HG02642 (cell line): ENCODE data around the gene GNL1.
A peak's percentile ranks its signal among the peaks of the same experiment; 100 is the strongest.

Experiments used
- ATAC-seq: cut with Tn5 transposase; IDR thresholded peaks from one replicate; pipeline ENCODE4 v1.9.1; 2021; ENCODE audit warnings: mild to moderate bottlenecking; ENCODE audit not compliant: unreplicated experiment, poor library complexity

The GNL1 gene

DNA sequence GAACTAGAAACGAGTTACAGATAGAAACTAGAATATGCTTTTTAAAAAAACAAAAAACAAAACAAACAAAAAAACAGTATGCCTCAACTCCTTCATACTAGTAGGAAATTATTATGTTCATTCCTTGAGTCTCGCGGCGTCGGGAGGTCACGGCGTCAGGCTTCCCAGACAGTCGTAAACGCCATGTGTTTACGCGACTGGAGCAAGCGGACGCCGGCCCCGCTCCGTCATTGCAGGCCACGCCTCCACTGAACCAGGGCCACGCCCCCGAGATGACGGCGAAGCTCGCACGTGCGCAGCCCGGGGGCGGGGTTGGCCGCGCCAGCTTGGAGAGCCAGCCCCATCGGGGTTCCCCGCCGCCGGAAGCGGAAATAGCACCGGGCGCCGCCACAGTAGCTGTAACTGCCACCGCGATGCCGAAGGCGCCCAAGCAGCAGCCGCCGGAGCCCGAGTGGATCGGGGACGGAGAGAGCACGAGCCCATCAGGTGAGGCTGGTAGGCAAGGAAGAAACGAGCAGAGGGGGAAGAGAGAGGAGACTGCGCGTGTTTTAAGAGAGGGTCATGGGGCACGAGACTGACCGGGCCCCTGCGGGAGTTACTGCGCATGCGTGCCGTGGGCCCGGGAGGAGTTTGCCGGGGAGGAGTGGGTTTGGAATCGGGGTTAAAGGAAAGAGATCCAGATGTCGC lies 14.9 kb upstream of the GNL1 start, which contains the start of gene ABCF1:
TSS of gene ABCF1 (plus strand) at position 368 of the 687 bp plus-strand sequence. CDS start at position 414, 46 bp downstream.
- ATAC-seq = peak; percentile 96

- ATAC-seq = peak; percentile 26
These were observed 14.4 kb upstream of the GNL1 start for GRCh38 chr6:30570740-30571074.

GRCh38 chr6:30570263-30570662 lies 14.0 kb upstream of the GNL1 start:
- no peak for ATAC-seq

DNA sequence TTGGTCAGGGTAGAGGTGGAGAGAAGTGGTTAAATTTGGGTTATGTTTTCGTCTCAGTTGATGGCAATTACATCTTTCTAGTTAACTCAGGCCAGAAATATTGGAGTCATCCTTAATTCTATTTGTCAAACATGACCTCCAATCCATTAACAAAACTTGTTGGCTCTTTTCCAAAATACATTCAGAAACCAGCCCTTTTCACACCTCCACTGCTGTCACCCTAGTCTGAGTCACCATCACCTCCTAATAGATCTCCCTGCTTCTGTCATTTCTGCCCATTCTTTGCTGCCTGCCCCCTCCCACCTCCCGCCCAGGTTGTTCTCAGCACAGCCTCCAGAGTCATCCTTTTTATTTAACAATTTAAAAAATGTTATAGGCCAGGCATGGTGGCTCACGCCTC lies 12.0 kb upstream of the GNL1 start:
- no peak for ATAC-seq

DNA sequence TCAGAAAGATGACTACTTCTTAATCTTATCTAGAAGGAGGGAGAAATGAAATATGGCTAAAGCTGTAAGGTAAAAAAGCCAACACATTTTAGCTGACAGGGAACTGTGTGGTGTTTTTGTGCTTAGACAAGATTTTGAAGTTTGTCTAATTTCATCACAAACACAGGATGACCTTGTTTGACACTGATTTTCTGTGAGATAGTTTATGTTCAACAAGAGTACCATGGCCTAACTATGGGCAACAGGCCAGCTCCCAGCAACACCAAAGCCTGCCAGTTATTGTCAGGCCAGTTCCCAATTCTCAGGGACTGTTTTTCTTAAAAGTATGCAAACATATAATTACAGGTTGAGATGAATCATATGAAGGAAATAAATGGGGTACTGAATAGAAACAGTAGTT lies 9.5 kb upstream of the GNL1 start:
- ATAC-seq = no peak

DNA sequence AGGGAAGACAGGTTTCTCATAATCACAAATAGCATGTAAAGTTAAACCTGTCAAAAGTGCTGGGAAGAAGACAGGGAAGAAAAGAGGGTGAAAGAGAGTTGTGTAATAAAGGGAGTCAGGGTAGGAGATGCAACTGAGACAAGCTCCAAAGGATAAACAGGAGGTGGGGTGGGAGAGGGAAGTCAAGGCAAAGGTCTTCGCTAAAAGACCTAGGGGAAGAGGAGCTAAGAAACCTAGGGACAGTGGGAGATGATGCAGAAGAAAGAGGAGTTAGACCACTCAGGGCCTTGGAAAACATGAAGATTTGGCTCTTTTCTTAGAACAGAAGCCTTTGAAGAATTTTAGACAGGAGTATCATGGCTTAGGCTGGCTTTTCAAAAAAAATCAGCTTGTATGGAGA lies 7.8 kb upstream of the GNL1 start:
- ATAC-seq = no peak

DNA sequence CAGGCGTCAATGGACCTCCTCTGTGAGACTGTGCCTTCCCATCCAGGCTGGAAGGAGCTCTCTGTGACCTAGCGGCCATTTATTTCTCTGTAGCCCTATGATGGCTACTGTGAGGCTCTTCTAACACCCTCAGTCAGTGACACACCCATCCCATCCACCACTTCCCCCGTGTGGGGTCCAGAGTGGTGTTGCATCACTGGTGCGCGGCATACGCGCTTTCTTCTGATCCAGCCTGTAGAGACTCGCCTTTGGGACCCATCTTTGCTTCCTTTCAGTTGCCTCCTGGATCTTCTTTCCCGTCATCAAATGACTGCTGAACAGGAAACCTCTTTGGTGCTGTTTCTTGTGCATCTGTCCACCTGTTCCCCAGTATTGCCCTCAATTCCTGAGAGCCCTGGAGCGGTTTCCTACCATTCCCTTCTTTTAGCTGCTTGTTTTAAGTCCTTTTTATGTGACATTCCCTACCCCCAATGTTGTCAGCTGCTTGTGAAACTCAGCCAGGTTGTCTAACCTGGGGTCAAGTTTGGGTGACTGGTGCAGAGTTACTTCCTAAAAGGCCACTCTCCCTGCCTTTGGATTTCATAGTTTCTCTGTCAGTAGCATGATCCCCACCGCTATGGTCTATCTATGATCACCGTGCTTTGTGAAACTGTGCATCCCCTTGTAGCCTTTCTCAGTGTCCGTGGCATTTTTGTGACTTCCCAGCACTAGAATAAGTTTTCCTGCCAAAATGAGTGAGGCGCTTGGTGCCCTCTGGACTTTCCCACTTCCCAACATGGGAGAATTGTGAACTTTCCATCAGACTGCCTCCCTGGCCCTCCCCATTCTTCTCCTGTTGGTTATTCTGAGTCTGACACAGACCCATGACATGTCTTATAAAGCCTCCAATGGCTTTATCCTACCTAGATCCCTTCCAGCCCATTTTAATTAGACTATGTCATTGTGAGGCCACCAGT lies 6.5 kb upstream of the GNL1 start:
- no peak for ATAC-seq

DNA sequence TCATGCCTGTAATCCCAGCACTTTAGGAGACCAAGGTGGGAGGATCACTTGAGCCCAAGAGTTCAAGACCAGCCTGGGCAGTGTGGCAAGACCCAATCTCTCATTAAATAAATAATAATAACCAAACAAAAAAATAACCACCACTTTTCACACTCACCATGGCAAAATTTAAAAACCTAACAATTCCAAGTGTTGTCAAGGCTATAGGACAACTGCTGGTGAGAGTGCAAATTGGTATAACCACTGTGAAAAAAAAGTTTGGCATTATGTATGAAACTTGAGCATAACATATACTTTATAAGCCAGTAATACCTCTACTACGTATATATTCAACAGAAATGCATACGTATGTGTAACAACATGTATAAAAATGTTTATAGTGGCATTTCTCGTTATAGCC lies 4.6 kb upstream of the GNL1 start:
- no peak for ATAC-seq

DNA sequence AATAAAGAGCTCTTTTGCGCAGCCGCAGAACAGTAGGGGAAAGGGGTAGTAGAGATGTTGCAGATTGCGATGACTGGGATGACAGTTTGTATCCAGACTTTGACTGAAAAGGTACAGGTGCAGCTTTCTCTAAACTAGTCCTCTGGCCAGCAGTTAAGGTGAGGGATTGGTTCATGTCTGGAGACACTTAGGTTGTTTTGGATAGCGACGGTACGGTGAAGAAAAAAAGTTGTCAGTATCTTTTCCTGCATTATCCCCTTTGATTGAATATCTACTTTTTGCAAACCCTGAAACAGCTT lies 1.3 kb upstream of the GNL1 start:
- ATAC-seq = no peak

DNA sequence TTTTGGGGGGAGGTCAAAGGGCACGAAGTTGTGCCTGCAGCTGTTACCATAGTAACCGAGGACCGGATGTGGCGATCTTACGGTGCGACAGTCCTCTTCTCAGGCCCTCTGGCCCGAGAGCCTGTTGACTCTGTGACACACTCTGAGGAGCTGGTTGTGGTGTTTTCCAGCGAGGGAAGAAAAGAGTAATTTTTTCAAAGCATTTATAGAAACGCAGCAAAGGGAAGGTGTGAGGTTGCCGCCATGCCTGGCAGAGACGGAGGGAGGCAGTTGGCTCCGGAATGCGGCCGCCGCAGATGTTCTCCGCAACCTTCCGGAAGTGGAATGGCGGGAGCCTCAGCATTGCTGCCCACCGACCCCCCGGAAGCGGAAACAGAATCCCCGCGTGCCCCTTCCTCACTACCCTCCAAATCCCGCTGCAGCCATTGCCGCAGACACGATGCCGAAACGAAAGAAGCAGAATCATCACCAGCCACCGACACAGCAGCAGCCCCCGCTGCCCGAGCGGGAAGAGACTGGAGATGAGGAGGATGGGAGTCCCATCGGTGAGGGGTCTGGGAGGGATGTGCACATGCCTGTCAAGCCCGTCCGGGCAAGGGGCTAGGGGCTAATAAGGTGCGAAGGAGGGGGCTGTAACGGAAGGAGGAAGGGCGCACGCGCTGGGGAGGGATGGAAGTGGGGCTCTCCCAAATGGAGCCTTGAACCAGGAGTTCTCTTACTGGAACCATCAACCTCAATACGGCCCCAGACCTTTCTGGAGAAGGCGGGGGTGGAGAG lies 805 bp upstream of the GNL1 start, which contains the start of gene PRR3:
TSS of gene PRR3 (plus strand) at position 390 of the 777 bp plus-strand sequence. CDS start at position 440, 50 bp downstream.
- ATAC-seq = peak; percentile 54

DNA sequence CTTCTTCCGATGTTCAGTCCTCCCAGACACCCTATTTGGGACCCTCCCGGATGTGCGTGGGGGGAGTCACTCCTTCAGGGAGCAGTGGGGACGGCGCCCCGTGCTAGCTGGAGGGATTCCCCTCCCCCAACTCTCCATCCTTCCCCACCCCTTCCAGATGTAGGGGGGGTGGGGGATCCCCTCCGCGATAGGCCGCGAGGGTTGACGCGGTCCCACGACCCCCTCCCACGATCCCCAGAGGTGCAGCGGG lies 548 bp downstream of the GNL1 start:
- no peak for ATAC-seq

DNA sequence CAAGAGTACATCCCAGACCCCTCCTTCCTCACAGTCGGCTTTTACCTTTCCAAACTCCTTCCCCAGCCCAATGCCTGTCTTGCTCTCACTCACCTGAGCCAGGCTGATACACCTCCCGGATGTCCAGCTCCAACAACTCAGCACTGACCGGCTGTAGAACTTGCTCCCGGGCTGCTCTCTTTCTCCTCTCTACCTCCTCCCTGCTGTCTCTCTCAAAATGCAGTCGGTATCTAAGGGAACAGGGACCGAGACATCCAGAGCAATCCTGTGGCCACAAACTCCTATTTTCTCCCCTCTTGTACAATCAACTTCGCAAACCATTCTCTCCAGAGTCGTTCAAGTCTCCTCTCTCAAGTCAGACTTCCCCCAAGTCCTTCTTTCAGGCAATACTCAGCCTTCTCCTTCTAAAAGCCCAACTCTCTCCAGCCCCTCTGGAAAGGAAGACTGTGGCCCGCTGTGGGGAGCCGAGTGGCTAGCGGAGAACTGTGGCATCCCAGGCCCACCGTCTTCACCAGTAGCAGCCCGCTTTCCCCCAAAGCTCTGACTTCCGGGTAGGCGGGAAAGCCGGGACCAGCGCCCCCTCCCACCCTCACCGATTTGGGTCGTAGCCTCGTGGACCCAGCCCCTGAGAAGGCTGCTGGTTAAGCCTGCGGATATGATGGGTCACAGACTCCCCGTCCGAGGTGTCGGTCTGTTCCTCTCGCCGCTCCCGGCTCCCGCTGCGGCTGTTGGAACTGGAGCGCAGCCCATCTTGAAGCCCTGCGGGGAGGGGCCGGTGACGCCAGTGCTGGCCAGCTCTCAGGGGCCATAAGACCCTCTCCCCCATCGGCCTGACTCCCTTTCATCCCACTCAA lies 1.1 kb downstream of the GNL1 start:
- ATAC-seq = no peak

DNA sequence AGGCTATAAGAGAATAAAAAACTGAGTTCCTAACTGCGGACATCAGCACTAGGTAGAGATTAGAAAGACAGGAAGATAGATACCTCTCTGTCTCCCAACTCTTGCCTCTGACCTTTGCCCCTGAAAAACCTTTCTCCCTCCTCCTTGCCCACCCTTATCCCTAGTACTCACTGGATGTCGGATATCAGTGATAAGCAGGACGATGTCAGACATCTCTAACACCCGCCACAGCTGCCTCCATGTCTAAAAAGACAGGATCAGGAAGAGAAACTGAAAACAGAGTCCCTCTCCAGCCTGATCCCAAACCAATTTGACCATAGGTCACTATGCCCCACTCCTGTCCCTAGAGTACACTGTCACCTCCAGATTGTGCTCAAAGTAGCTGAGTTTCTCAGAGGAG lies 1.9 kb downstream of the GNL1 start:
- ATAC-seq = no peak

GRCh38 chr6:30548375-30548774 lies 7.9 kb downstream of the GNL1 start:
- ATAC-seq = no peak

GRCh38 chr6:30547454-30547853 lies 8.8 kb downstream of the GNL1 start:
- ATAC-seq = no peak

GRCh38 chr6:30544666-30545272 lies 11.5 kb downstream of the GNL1 start:
- no peak for ATAC-seq

DNA sequence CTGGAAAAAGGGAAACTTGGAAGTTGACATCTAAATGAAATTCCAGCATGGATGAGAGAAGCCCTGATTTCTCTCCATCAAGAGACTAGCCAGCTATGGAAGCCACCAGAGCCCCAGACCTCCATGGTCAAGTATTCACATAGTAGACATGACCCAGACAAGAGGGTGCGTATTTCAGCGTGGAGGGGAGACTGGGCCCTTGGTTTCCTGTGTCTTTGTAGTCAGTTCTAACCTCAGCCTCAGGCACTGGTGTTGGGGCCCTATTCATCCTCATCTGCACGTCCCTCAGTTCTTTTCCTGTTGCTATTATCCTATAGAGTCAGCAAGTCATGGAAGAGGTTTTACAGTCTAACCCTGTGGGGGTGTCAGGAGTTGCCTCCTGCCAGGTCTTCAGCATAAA lies 12.5 kb downstream of the GNL1 start:
- no peak for ATAC-seq

DNA sequence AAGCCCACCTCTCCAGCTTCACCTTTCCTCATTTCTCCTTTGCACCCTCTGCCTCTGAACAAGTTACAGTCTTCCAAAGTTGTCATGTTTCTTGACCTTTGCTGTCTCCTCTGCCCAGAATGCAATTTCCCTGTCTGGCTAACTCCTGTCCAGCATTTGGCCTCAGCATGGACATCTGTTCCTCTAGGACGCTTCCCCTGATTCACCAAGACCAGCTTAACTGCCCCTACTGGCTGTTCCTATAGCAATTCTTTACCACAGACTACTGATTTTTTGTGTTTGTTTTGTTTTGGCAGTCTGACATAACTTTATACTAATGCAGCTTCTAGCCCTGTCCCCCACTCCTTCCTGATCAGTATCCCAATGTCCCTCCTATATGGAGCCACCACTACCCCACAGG lies 13.4 kb downstream of the GNL1 start:
- ATAC-seq = no peak

GRCh38 chr6:30542404-30542725 lies 13.9 kb downstream of the GNL1 start:
- no peak for ATAC-seq
